ENCODE results near the gene MAP3K9. TPM values are rescaled to one million over a fixed set of nuclear protein-coding genes. Genes with fewer than 3 reads are reported as not detected.

MAP3K9 gene
- total and polyA plus RNA-seq, 10 donors, result 0.42 to 8.0 (median 3.7) TPM

GRCh38 chr14:70685474-70686197, 123.7 kb downstream of the MAP3K9 start:
- intact Hi-C loops (cut with DNase I; ENCODE audit: low total_unique reads), result no loop called here
- Histone ChIP-seq H3K4me3 (no peak overlapping the region), H3K36me3 (no peaks in the 10 kb centered on the region), H3K4me1 (peaks cover 0 to 8% (median 0%) of the 10 kb centered on the region in 6 donors), H3K27me3 (replicated peaks in 1 of 7) (no peaks in the 10 kb centered on the region), H3K9me3 (no peaks in the 10 kb centered on the region), H3K27ac (no peak overlapping the region)
- TF ChIP-seq CTCF (IDR thresholded peaks at IDR 0.05 in 8 of 11, conservative IDR thresholded peaks at IDR 0.05 in 3 of 11) (no peak), POLR2AphosphoS5 (IDR thresholded peaks at IDR 0.05) (no peak), POLR2A (IDR thresholded peaks at IDR 0.05) (no peak)
- DNase-seq, result no peak
- WGBS, 5 donors, result 76 to 86% (median 79%) methylated on average over 7 of the region's 7 CpGs

- intact Hi-C loops (cut with DNase I; ENCODE audit: low total_unique reads), result no loop called here
- no peaks in the 10 kb centered on the region for H3K9me3 ChIP-seq
- no peaks in the 10 kb centered on the region for H3K36me3 ChIP-seq
- H3K27me3 ChIP-seq (replicated peaks in 1 of 7), result no peaks in the 10 kb centered on the region
- no peak overlapping the region for H3K27ac ChIP-seq
- peaks cover 0 to 8% (median 0%) of the 10 kb centered on the region in 6 donors for H3K4me1 ChIP-seq
- WGBS, 5 donors, result 64 to 84% (median 73%) methylated on average over 6 of the region's 6 CpGs
- no peak for DNase-seq
- TF ChIP-seq CTCF (IDR thresholded peaks at IDR 0.05 in 8 of 11, conservative IDR thresholded peaks at IDR 0.05 in 3 of 11), result no peak
- no peak overlapping the region for H3K4me3 ChIP-seq
Measured at GRCh38 chr14:70683983-70684382, 125.3 kb downstream of the MAP3K9 start.

- Histone ChIP-seq H3K27me3 (replicated peaks in 1 of 7) (no peaks in the 10 kb centered on the region), H3K4me3 (no peak overlapping the region), H3K27ac (no peak overlapping the region), H3K36me3 (peaks cover 0 to 2% (median under 1%) of the 10 kb centered on the region in 6 donors), H3K4me1 (peaks cover 0 to 8% (median 0%) of the 10 kb centered on the region in 6 donors), H3K9me3 (no peaks in the 10 kb centered on the region)
- 95 to 99% (median 97%) methylated on average over 2 of the region's 2 CpGs for WGBS, 5 donors
- intact Hi-C loops (cut with DNase I; ENCODE audit: low total_unique reads), result no loop called here
- TF ChIP-seq POLR2A (IDR thresholded peaks at IDR 0.05) (no peak), POLR2AphosphoS5 (IDR thresholded peaks at IDR 0.05) (no peak), CTCF (IDR thresholded peaks at IDR 0.05 in 8 of 11, conservative IDR thresholded peaks at IDR 0.05 in 3 of 11) (no peak)
- no peak for DNase-seq
Measured at GRCh38 chr14:70680748-70681147, 128.6 kb downstream of the MAP3K9 start.

- intact Hi-C loops (cut with DNase I; ENCODE audit: low total_unique reads), result no loop called here
- H3K27ac ChIP-seq, result no peak overlapping the region
- TF ChIP-seq CTCF (IDR thresholded peaks at IDR 0.05 in 8 of 11, conservative IDR thresholded peaks at IDR 0.05 in 3 of 11), result no peak
- no peak for TF ChIP-seq POLR2AphosphoS5 (IDR thresholded peaks at IDR 0.05)
- TF ChIP-seq POLR2A (IDR thresholded peaks at IDR 0.05), result no peak
Measured at GRCh38 chr14:70677341-70677740, 132.0 kb downstream of the MAP3K9 start.

More at GRCh38 chr14:70677341-70677740, 132.0 kb downstream of the MAP3K9 start:
- Histone ChIP-seq H3K4me3 (no peak overlapping the region), H3K27me3 (replicated peaks in 1 of 7) (no peaks in the 10 kb centered on the region), H3K36me3 (peaks cover 0 to 32% (median 3%) of the 10 kb centered on the region in 6 donors), H3K4me1 (no peaks in the 10 kb centered on the region), H3K9me3 (no peaks in the 10 kb centered on the region)
- WGBS, 5 donors, result 89 to 95% (median 94%) methylated on average over 6 of the region's 6 CpGs
- DNase-seq, result no peak
